ENCODE data around the gene SFRP2.

SFRP2 gene

DNA sequence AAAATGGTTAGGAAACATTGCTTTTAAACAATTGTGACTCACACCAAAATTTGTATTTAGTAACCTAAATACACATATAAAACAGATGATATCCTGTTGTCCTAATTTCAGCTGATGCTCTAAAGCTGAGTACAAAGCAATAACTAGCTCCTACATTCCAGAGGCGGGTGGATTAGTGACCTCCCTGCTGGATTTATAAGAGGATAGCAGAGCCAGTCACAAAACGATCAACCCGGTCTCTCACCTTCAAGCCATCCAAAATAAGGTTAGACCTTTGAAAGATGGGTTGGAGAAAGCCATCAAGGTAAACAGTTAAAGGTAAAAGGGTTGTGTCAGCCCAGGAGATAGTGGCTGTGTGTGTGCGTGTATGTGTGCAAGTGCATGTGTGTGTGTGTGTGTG lies 43.2 kb upstream of the SFRP2 start:
- TF ChIP-seq REST (IDR thresholded peaks at IDR 0.05; ENCODE audit: insufficient read depth in 1 of 2, low read depth in 2 of 2, low read length in 2 of 2) (no peak), SIN3A (IDR thresholded peaks at IDR 0.05; ENCODE audit: borderline replicate concordance, insufficient read depth, low read length) (no peak), TAF1 (IDR thresholded peaks at IDR 0.05; ENCODE audit: borderline replicate concordance, insufficient read depth, low read length) (no peak), FOXP2 (optimal IDR thresholded peaks at IDR 0.05; ENCODE audit: borderline replicate concordance, extremely low read depth, extremely low read length, insufficient read depth) (no peak), POLR2AphosphoS5 (IDR thresholded peaks at IDR 0.05; ENCODE audit: low read depth, low read length) (no peak)

DNA sequence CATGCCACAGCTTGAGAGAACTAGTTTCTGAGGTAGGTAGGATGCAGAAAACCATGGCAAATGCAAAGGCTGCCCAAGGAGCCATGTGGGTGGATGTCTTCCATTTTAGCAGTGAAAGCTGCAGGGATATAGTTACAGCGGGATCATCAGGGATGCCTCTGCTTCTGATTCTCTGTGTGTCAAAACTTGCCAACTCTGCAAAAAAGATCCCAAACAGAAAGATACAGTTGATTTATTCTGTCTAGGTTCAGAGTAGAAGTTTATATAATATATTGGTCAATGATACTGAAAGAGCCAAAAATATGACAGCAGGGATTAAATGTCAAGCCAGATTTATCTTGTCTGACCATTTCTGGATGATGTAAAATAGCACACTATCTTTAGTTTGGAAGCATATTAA lies 42.4 kb upstream of the SFRP2 start:
- no peak for TF ChIP-seq TAF1 (IDR thresholded peaks at IDR 0.05; ENCODE audit: borderline replicate concordance, insufficient read depth, low read length)
- TF ChIP-seq FOXP2 (optimal IDR thresholded peaks at IDR 0.05; ENCODE audit: borderline replicate concordance, extremely low read depth, extremely low read length, insufficient read depth) = no peak
- no peak for TF ChIP-seq REST (IDR thresholded peaks at IDR 0.05; ENCODE audit: insufficient read depth in 1 of 2, low read depth in 2 of 2, low read length in 2 of 2)
- no peak for TF ChIP-seq SIN3A (IDR thresholded peaks at IDR 0.05; ENCODE audit: borderline replicate concordance, insufficient read depth, low read length)
- no peak for TF ChIP-seq POLR2AphosphoS5 (IDR thresholded peaks at IDR 0.05; ENCODE audit: low read depth, low read length)

DNA sequence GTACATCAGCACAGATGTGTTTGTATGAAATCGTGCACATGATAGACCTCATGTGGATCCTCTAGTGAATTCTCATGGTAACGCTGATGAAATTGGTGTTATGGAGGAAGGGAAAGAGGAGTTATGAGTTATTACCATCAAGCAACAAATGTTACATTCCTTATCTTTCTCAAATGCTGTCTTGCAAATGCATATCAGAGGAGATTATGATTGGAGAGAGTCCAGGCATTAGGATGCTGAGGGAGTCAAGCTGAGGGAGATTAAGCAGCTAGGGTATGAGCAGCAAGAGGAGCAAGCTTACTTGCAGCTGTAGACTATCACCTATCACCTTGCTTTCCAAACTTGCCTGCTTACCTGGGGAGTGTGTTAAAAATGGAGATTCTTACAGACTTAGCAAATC lies 36.8 kb upstream of the SFRP2 start:
- TF ChIP-seq SIN3A (IDR thresholded peaks at IDR 0.05; ENCODE audit: borderline replicate concordance, insufficient read depth, low read length) (no peak), REST (IDR thresholded peaks at IDR 0.05; ENCODE audit: insufficient read depth in 1 of 2, low read depth in 2 of 2, low read length in 2 of 2) (no peak), TAF1 (IDR thresholded peaks at IDR 0.05; ENCODE audit: borderline replicate concordance, insufficient read depth, low read length) (no peak), POLR2AphosphoS5 (IDR thresholded peaks at IDR 0.05; ENCODE audit: low read depth, low read length) (no peak), FOXP2 (optimal IDR thresholded peaks at IDR 0.05; ENCODE audit: borderline replicate concordance, extremely low read depth, extremely low read length, insufficient read depth) (no peak)

- no peak for TF ChIP-seq TAF1 (IDR thresholded peaks at IDR 0.05; ENCODE audit: borderline replicate concordance, insufficient read depth, low read length)
- TF ChIP-seq SIN3A (IDR thresholded peaks at IDR 0.05; ENCODE audit: borderline replicate concordance, insufficient read depth, low read length) = no peak
- TF ChIP-seq POLR2AphosphoS5 (IDR thresholded peaks at IDR 0.05; ENCODE audit: low read depth, low read length) = no peak
- TF ChIP-seq REST (IDR thresholded peaks at IDR 0.05; ENCODE audit: insufficient read depth in 1 of 2, low read depth in 2 of 2, low read length in 2 of 2) = no peak
- TF ChIP-seq FOXP2 (optimal IDR thresholded peaks at IDR 0.05; ENCODE audit: borderline replicate concordance, extremely low read depth, extremely low read length, insufficient read depth) = no peak
Observed at GRCh38 chr4:153825126-153825525, 36.2 kb upstream of the SFRP2 start.

DNA sequence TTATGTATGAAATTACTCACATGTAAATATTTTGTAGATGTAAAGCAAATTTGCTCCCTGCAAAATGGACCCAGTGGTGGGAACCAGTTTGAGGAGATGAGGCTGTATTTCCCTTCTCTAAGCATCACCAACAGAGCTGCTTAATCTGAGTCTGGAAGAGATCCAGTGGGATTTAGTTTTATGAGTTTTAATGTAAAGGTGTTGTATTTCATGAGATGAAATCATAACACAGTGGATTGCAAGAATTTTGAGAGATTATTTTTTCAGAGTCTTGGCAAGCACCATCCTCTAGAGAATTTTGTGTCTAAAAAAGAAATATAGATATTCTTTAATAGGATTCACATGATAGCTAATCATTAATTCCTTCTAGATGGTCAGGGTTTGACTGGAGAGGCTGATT lies 35.6 kb upstream of the SFRP2 start:
- TF ChIP-seq SIN3A (IDR thresholded peaks at IDR 0.05; ENCODE audit: borderline replicate concordance, insufficient read depth, low read length) (no peak), POLR2AphosphoS5 (IDR thresholded peaks at IDR 0.05; ENCODE audit: low read depth, low read length) (no peak), TAF1 (IDR thresholded peaks at IDR 0.05; ENCODE audit: borderline replicate concordance, insufficient read depth, low read length) (no peak), FOXP2 (optimal IDR thresholded peaks at IDR 0.05; ENCODE audit: borderline replicate concordance, extremely low read depth, extremely low read length, insufficient read depth) (no peak), REST (IDR thresholded peaks at IDR 0.05; ENCODE audit: insufficient read depth in 1 of 2, low read depth in 2 of 2, low read length in 2 of 2) (no peak)

Measured in PFSK-1 (cell line).